SU-DHL-6 (cell line): ENCODE data around the gene WDR35.

Source experiments
- EZH2phosphoT487 ChIP-seq: fragments of 200-600 bp; sonication (generic), shearing (Covaris generic); conservative IDR thresholded peaks from 2 replicates; pipeline ENCODE4 v1.6.1; 2018; ENCODE audit warnings: mild to moderate bottlenecking, antibody characterized with exemption, low read length, moderate library complexity, mixed read lengths
- TF ChIP-seq, protein P1 (sequence below): fragments of 200-600 bp; sonication (generic); IDR thresholded peaks from one replicate; pipeline ENCODE4 v1.5.1; 2017; ENCODE audit warnings: antibody characterized with exemption, mild to moderate bottlenecking, low read length, moderate library complexity; ENCODE audit not compliant: insufficient read depth, poor library complexity, severe bottlenecking

DNA sequence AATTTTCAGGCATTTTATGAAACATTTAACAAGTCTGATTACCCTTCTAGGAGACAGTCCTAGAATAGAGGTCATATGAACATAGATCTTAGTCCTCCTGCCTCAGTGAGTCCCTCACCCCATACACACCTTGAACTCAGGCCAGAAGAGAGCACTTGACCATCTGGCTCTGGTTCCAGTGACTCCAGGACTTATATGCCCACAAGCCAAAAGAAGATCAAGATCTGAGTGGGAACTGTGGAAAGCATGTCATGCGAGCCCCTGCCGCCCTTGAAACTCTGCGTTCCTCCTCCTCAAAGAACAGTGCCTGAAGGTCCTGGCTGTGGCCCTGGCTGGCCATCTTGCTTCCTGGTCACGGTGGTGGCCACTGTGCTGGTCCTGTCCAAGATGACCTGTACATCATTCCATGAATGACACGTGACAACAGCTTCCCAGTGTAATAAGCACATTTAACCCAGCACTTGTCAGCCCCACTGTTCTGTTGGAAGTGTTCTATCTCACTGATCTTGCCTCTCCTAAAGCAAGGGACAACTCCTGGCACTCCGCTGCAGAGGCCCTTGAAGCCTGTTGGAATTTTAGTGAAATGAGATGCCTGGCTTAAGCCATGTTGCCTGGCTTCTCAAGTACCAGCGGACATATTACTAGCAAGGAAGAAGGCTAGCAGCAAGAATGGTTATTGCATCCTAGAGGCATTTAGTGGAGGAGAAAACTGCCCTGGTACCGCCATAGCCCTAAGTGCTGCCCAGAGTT, 105.8 kb downstream of the WDR35 start:
- TF ChIP-seq, protein P1, sequence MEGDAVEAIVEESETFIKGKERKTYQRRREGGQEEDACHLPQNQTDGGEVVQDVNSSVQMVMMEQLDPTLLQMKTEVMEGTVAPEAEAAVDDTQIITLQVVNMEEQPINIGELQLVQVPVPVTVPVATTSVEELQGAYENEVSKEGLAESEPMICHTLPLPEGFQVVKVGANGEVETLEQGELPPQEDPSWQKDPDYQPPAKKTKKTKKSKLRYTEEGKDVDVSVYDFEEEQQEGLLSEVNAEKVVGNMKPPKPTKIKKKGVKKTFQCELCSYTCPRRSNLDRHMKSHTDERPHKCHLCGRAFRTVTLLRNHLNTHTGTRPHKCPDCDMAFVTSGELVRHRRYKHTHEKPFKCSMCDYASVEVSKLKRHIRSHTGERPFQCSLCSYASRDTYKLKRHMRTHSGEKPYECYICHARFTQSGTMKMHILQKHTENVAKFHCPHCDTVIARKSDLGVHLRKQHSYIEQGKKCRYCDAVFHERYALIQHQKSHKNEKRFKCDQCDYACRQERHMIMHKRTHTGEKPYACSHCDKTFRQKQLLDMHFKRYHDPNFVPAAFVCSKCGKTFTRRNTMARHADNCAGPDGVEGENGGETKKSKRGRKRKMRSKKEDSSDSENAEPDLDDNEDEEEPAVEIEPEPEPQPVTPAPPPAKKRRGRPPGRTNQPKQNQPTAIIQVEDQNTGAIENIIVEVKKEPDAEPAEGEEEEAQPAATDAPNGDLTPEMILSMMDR: no peak
- TF ChIP-seq EZH2phosphoT487: no peak
